ENCODE measurements around the gene ABHD17C. TPM values are rescaled to one million over a fixed set of nuclear protein-coding genes. Genes with fewer than 3 reads are reported as not detected.

Gene ABHD17C
- total RNA-seq, 2 donors from 2014 or later: 20.9 to 21.5 TPM

- H3K27ac ChIP-seq (ENCODE audit: low read depth, low read length): no peak overlapping the region
- no peaks in the 10 kb centered on the region for H3K36me3 ChIP-seq (ENCODE audit: control insufficient read depth, insufficient read depth, low read length)
- Mint-ChIP-seq H3K36me3 (ENCODE audit: low read depth) (no peaks in the 10 kb centered on the region), H3K9me3 (no peaks in the 10 kb centered on the region), H3K27me3 (ENCODE audit: insufficient read depth) (peaks cover 6% of the 10 kb centered on the region), H3K4me1 (no peaks in the 10 kb centered on the region), H3K27ac (no peak overlapping the region), H3K4me3 (no peak overlapping the region)
- H3K4me3 ChIP-seq (ENCODE audit: low read length): no peak overlapping the region
- no peaks in the 10 kb centered on the region for H3K4me1 ChIP-seq (ENCODE audit: control insufficient read depth, insufficient read depth, low read length)
- whole genome bisulfite sequencing, 2 experiments (ENCODE audit: insufficient coverage in 1 of 2, insufficient read length in 1 of 2): 79 to 92% methylated on average over 3 to 6 of the region's 6 CpGs
- TF ChIP-seq, protein P1, sequence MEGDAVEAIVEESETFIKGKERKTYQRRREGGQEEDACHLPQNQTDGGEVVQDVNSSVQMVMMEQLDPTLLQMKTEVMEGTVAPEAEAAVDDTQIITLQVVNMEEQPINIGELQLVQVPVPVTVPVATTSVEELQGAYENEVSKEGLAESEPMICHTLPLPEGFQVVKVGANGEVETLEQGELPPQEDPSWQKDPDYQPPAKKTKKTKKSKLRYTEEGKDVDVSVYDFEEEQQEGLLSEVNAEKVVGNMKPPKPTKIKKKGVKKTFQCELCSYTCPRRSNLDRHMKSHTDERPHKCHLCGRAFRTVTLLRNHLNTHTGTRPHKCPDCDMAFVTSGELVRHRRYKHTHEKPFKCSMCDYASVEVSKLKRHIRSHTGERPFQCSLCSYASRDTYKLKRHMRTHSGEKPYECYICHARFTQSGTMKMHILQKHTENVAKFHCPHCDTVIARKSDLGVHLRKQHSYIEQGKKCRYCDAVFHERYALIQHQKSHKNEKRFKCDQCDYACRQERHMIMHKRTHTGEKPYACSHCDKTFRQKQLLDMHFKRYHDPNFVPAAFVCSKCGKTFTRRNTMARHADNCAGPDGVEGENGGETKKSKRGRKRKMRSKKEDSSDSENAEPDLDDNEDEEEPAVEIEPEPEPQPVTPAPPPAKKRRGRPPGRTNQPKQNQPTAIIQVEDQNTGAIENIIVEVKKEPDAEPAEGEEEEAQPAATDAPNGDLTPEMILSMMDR (conservative IDR thresholded peaks at IDR 0.05): no peak
- no peak for DNase-seq
- H3K27me3 ChIP-seq (ENCODE audit: control insufficient read depth, insufficient read depth, low read length, poor library complexity, severe bottlenecking): peaks cover 17% of the 10 kb centered on the region
- no peak overlapping the region for H3K9ac ChIP-seq (ENCODE audit: extremely low read depth, low read length, poor library complexity, severe bottlenecking)
- H3K9me3 ChIP-seq (ENCODE audit: control insufficient read depth, low read length): no peaks in the 10 kb centered on the region
These were observed 93.4 kb downstream of the ABHD17C start for GRCh38 chr15:80788536-80788935.

GRCh38 chr15:80789296-80789695 is 94.2 kb downstream of the ABHD17C start:
- Histone ChIP-seq H3K9me3 (ENCODE audit: control insufficient read depth, low read length) (no peaks in the 10 kb centered on the region), H3K4me3 (ENCODE audit: low read length) (no peak overlapping the region), H3K36me3 (ENCODE audit: control insufficient read depth, insufficient read depth, low read length) (no peaks in the 10 kb centered on the region), H3K27ac (ENCODE audit: low read depth, low read length) (no peak overlapping the region), H3K27me3 (ENCODE audit: control insufficient read depth, insufficient read depth, low read length, poor library complexity, severe bottlenecking) (peaks cover 12% of the 10 kb centered on the region), H3K9ac (ENCODE audit: extremely low read depth, low read length, poor library complexity, severe bottlenecking) (no peak overlapping the region), H3K4me1 (ENCODE audit: control insufficient read depth, insufficient read depth, low read length) (no peaks in the 10 kb centered on the region)
- no peak overlapping the region for H3K4me3 Mint-ChIP-seq
- H3K27me3 Mint-ChIP-seq (ENCODE audit: insufficient read depth): peaks cover 1% of the 10 kb centered on the region
- H3K27ac Mint-ChIP-seq: no peak overlapping the region
- WGBS, 2 experiments (ENCODE audit: insufficient coverage in 1 of 2, insufficient read length in 1 of 2): 62 to 100% methylated on average over 1 to 5 of the region's 5 CpGs
- no peaks in the 10 kb centered on the region for H3K36me3 Mint-ChIP-seq (ENCODE audit: low read depth)
- H3K9me3 Mint-ChIP-seq: no peaks in the 10 kb centered on the region
- DNase-seq: no peak
- H3K4me1 Mint-ChIP-seq: no peaks in the 10 kb centered on the region
- TF ChIP-seq, protein P1 (conservative IDR thresholded peaks at IDR 0.05): no peak

- Mint-ChIP-seq H3K27ac (no peak overlapping the region), H3K9me3 (no peaks in the 10 kb centered on the region), H3K27me3 (ENCODE audit: insufficient read depth) (no peaks in the 10 kb centered on the region), H3K36me3 (ENCODE audit: low read depth) (no peaks in the 10 kb centered on the region), H3K4me1 (no peaks in the 10 kb centered on the region), H3K4me3 (no peak overlapping the region)
- Histone ChIP-seq H3K36me3 (ENCODE audit: control insufficient read depth, insufficient read depth, low read length) (no peaks in the 10 kb centered on the region), H3K4me1 (ENCODE audit: control insufficient read depth, insufficient read depth, low read length) (no peaks in the 10 kb centered on the region), H3K27me3 (ENCODE audit: control insufficient read depth, insufficient read depth, low read length, poor library complexity, severe bottlenecking) (peaks cover 7% of the 10 kb centered on the region), H3K9me3 (ENCODE audit: control insufficient read depth, low read length) (no peaks in the 10 kb centered on the region), H3K4me3 (ENCODE audit: low read length) (no peak overlapping the region), H3K27ac (ENCODE audit: low read depth, low read length) (no peak overlapping the region), H3K9ac (ENCODE audit: extremely low read depth, low read length, poor library complexity, severe bottlenecking) (no peak overlapping the region)
- no peak for DNase-seq
- TF ChIP-seq, protein P1 (conservative IDR thresholded peaks at IDR 0.05): no peak
- 83 to 86% methylated on average over 2 to 4 of the region's 4 CpGs for WGBS, 2 experiments (ENCODE audit: insufficient coverage in 1 of 2, insufficient read length in 1 of 2)
These were observed 94.7 kb downstream of the ABHD17C start for GRCh38 chr15:80789796-80790195.
